ENCODE measurements around the gene ZFHX3. TPM values are rescaled to one million over a fixed set of nuclear protein-coding genes. Genes with fewer than 3 reads are reported as not detected.

The ZFHX3 gene
- polyA plus RNA-seq, 1 donor from 2014 or later = 26.4 TPM

DNA sequence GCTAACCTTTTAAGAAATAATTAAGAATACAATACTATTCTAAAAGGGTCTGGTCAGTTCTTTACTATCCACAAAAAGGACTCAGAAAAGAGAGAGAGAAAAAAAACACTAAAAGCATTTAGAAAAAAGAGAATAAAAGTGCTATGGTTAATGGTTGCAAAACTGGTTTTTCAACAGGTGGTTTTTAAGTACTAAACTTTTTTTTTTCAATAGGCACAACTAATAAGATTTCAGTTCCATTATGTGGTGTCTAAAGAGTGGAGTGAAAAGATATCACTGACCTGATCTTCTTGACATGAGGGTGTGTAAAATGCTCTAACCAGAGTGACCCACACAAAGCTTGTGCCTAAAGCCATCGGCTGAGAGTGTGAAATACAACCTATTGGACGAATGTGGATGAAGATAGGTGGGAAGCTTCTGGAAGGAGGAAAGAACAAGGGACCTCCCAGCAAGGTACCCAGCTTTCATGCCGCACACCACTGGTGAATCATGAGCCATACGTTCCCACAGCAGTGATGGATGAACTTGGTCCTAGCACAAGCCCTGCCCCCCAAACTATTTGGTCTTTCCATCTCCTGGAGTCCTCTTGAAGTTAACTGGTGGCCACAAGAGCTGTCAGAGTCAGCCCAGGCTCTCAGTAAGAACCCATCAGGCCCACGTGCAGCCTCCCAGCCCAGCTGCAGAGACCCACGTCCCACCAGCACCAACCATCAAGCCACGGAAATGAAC, 103.0 kb downstream of the ZFHX3 start:
- Histone ChIP-seq H3K79me2 (replicated peaks; ENCODE audit: insufficient read depth, low read length) (peaks cover 100% of the 10 kb centered on the region), H3K4me3 (ENCODE audit: low read length) (no peak overlapping the region), H3K4me2 (ENCODE audit: low read length) (no peak overlapping the region), H3K36me3 (ENCODE audit: insufficient read depth, low read length) (peaks cover 35% of the 10 kb centered on the region), H2AFZ (ENCODE audit: low read depth, low read length) (no peak overlapping the region), H3K9ac (ENCODE audit: low read length) (no peak overlapping the region), H3F3A (ENCODE audit: insufficient read depth, low read length, poor library complexity, severe bottlenecking) (no peaks in the 10 kb centered on the region), H3K9me2 (ENCODE audit: insufficient read depth, low read length) (no peaks in the 10 kb centered on the region), H3K9me3 (ENCODE audit: low read length) (no peaks in the 10 kb centered on the region), H3K27me3 (ENCODE audit: insufficient read depth, low read depth, low read length) (no peaks in the 10 kb centered on the region), H3K27ac (ENCODE audit: low read length) (no peak overlapping the region), H4K20me1 (ENCODE audit: insufficient read depth) (peaks cover 97% of the 10 kb centered on the region)
- TF ChIP-seq RAD21 (conservative IDR thresholded peaks at IDR 0.05) (no peak), POLR2AphosphoS5 (IDR thresholded peaks at IDR 0.05) (no peak), EZH2 (IDR thresholded peaks at IDR 0.05; ENCODE audit: borderline replicate concordance, insufficient read depth, low read length, poor library complexity, severe bottlenecking) (no peak), MXI1 (conservative IDR thresholded peaks at IDR 0.05; ENCODE audit: poor library complexity, severe bottlenecking) (no peak), SMC3 (conservative IDR thresholded peaks at IDR 0.05; ENCODE audit: poor library complexity) (no peak)
- TF ChIP-seq, protein P1, sequence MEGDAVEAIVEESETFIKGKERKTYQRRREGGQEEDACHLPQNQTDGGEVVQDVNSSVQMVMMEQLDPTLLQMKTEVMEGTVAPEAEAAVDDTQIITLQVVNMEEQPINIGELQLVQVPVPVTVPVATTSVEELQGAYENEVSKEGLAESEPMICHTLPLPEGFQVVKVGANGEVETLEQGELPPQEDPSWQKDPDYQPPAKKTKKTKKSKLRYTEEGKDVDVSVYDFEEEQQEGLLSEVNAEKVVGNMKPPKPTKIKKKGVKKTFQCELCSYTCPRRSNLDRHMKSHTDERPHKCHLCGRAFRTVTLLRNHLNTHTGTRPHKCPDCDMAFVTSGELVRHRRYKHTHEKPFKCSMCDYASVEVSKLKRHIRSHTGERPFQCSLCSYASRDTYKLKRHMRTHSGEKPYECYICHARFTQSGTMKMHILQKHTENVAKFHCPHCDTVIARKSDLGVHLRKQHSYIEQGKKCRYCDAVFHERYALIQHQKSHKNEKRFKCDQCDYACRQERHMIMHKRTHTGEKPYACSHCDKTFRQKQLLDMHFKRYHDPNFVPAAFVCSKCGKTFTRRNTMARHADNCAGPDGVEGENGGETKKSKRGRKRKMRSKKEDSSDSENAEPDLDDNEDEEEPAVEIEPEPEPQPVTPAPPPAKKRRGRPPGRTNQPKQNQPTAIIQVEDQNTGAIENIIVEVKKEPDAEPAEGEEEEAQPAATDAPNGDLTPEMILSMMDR (IDR thresholded peaks at IDR 0.05; ENCODE audit: poor library complexity, severe bottlenecking) = no peak

DNA sequence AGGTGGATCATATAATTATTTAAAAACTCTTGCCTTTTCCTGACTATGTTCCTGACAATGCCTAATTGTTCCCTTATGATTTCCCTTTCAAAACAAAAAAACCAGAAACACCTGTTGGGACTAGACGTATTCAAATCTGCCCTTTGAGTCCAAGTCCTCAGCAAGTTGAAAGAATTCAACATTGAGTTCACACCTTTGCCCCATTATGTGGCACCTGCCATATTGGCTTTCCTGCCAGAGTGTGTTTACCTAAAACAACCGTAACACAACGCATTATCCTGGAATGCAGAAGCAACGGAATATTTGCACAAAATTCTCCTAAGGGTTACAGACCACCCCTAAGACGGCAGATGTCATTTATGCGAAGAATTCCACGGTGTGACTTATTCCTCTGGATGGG, 105.9 kb downstream of the ZFHX3 start:
- Histone ChIP-seq H4K20me1 (ENCODE audit: insufficient read depth) (peaks cover 98% of the 10 kb centered on the region), H3F3A (ENCODE audit: insufficient read depth, low read length, poor library complexity, severe bottlenecking) (no peaks in the 10 kb centered on the region), H3K79me2 (replicated peaks; ENCODE audit: insufficient read depth, low read length) (peaks cover 100% of the 10 kb centered on the region), H3K9me3 (ENCODE audit: low read length) (no peaks in the 10 kb centered on the region), H3K9ac (ENCODE audit: low read length) (no peak overlapping the region), H3K27ac (ENCODE audit: low read length) (no peak overlapping the region), H3K27me3 (ENCODE audit: insufficient read depth, low read depth, low read length) (no peaks in the 10 kb centered on the region), H2AFZ (ENCODE audit: low read depth, low read length) (no peak overlapping the region), H3K4me2 (ENCODE audit: low read length) (no peak overlapping the region), H3K4me3 (ENCODE audit: low read length) (no peak overlapping the region), H3K36me3 (ENCODE audit: insufficient read depth, low read length) (peaks cover 24% of the 10 kb centered on the region), H3K9me2 (ENCODE audit: insufficient read depth, low read length) (no peaks in the 10 kb centered on the region)
- no peak for TF ChIP-seq MXI1 (conservative IDR thresholded peaks at IDR 0.05; ENCODE audit: poor library complexity, severe bottlenecking)
- no peak for TF ChIP-seq RAD21 (conservative IDR thresholded peaks at IDR 0.05)
- TF ChIP-seq, protein P1 (IDR thresholded peaks at IDR 0.05; ENCODE audit: poor library complexity, severe bottlenecking) = no peak

DNA sequence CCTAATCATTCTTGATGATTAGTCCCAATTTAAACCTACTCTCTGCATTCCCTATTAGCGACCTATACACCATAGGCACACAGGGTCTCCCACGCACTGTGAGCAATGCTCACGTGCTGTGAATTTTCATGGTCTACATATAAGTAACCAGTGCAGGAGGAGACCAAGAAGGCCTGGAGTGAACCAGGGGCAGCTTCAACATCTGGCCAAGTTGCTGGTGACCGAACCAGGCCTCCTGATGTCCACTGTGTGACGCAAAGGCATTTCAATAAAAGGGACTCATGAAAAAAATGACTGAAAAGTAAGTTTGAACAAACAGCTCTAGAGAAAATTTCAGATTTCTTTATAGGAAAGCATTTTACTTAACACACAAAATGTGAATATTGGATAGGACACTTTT, 107.0 kb downstream of the ZFHX3 start:
- Histone ChIP-seq H3K9me2 (ENCODE audit: insufficient read depth, low read length) (no peaks in the 10 kb centered on the region), H3K27me3 (ENCODE audit: insufficient read depth, low read depth, low read length) (no peaks in the 10 kb centered on the region), H3K36me3 (ENCODE audit: insufficient read depth, low read length) (peaks cover 24% of the 10 kb centered on the region), H3K4me3 (ENCODE audit: low read length) (no peak overlapping the region), H4K20me1 (ENCODE audit: insufficient read depth) (peaks cover 98% of the 10 kb centered on the region), H3K27ac (ENCODE audit: low read length) (no peak overlapping the region), H3K9ac (ENCODE audit: low read length) (no peak overlapping the region), H3K4me2 (ENCODE audit: low read length) (no peak overlapping the region), H3F3A (ENCODE audit: insufficient read depth, low read length, poor library complexity, severe bottlenecking) (peaks cover 7% of the 10 kb centered on the region), H3K79me2 (replicated peaks; ENCODE audit: insufficient read depth, low read length) (peaks cover 100% of the 10 kb centered on the region), H3K9me3 (ENCODE audit: low read length) (no peaks in the 10 kb centered on the region), H2AFZ (ENCODE audit: low read depth, low read length) (no peak overlapping the region)
- TF ChIP-seq EZH2 (IDR thresholded peaks at IDR 0.05; ENCODE audit: borderline replicate concordance, insufficient read depth, low read length, poor library complexity, severe bottlenecking) = no peak
- TF ChIP-seq, protein P1 (IDR thresholded peaks at IDR 0.05; ENCODE audit: poor library complexity, severe bottlenecking) = no peak
- no peak for TF ChIP-seq RAD21 (conservative IDR thresholded peaks at IDR 0.05)
- TF ChIP-seq, protein P2, sequence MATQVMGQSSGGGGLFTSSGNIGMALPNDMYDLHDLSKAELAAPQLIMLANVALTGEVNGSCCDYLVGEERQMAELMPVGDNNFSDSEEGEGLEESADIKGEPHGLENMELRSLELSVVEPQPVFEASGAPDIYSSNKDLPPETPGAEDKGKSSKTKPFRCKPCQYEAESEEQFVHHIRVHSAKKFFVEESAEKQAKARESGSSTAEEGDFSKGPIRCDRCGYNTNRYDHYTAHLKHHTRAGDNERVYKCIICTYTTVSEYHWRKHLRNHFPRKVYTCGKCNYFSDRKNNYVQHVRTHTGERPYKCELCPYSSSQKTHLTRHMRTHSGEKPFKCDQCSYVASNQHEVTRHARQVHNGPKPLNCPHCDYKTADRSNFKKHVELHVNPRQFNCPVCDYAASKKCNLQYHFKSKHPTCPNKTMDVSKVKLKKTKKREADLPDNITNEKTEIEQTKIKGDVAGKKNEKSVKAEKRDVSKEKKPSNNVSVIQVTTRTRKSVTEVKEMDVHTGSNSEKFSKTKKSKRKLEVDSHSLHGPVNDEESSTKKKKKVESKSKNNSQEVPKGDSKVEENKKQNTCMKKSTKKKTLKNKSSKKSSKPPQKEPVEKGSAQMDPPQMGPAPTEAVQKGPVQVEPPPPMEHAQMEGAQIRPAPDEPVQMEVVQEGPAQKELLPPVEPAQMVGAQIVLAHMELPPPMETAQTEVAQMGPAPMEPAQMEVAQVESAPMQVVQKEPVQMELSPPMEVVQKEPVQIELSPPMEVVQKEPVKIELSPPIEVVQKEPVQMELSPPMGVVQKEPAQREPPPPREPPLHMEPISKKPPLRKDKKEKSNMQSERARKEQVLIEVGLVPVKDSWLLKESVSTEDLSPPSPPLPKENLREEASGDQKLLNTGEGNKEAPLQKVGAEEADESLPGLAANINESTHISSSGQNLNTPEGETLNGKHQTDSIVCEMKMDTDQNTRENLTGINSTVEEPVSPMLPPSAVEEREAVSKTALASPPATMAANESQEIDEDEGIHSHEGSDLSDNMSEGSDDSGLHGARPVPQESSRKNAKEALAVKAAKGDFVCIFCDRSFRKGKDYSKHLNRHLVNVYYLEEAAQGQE (IDR thresholded peaks at IDR 0.05; ENCODE audit: borderline replicate concordance) = no peak
- TF ChIP-seq TAF1 (IDR thresholded peaks at IDR 0.05; ENCODE audit: low read depth) = no peak
- no peak for TF ChIP-seq MXI1 (conservative IDR thresholded peaks at IDR 0.05; ENCODE audit: poor library complexity, severe bottlenecking)
- no peak for TF ChIP-seq POLR2AphosphoS5 (IDR thresholded peaks at IDR 0.05)
- TF ChIP-seq EP300 (conservative IDR thresholded peaks at IDR 0.05; ENCODE audit: poor library complexity, severe bottlenecking) = no peak
- TF ChIP-seq SMC3 (conservative IDR thresholded peaks at IDR 0.05; ENCODE audit: poor library complexity) = no peak

All from neural cell (in vitro differentiated cells).